MG63 (cell line): Measurements from ENCODE around the gene ERF. TPM values are rescaled to one million over a fixed set of nuclear protein-coding genes. Genes with fewer than 3 reads are reported as not detected.

ENCODE experiments used
- DNase-seq: peaks from one replicate; pipeline ENCODE4 v3.0.0-alpha.2; 2020
- H3K27me3 ChIP-seq: fragments of 250-450 bp; sonication (Bioruptor Pico); 2 replicates; pipeline ENCODE4 v1.5.1; 2020; ENCODE audit warnings: mild to moderate bottlenecking, moderate library complexity
- H3K36me3 ChIP-seq: fragments of 250-450 bp; sonication (Bioruptor Pico); 2 replicates; pipeline ENCODE4 v1.5.1; 2020; ENCODE audit warnings: mild to moderate bottlenecking, moderate library complexity
- H3K4me3 ChIP-seq: fragments of 250-450 bp; sonication (Bioruptor Pico); 2 replicates; pipeline ENCODE4 v1.5.1; 2020; ENCODE audit warnings: mild to moderate bottlenecking, moderate library complexity
- H3K9me3 ChIP-seq: fragments of 250-450 bp; sonication (Bioruptor Pico); 2 replicates; pipeline ENCODE4 v1.5.1; 2020; ENCODE audit warnings: mild to moderate bottlenecking, moderate library complexity
- total RNA-seq: library from RNA; depleted of rRNA; stranded (reverse); fragments of >200 nt; shearing (Covaris generic); gene quantifications from 2 replicates; pipeline ENCODE4 v1.2.3, GENCODE V29; 2014; ENCODE audit warnings: low replicate concordance

The ERF gene
- total RNA-seq, 1 experiment from 2014 or later: 168 TPM

DNA sequence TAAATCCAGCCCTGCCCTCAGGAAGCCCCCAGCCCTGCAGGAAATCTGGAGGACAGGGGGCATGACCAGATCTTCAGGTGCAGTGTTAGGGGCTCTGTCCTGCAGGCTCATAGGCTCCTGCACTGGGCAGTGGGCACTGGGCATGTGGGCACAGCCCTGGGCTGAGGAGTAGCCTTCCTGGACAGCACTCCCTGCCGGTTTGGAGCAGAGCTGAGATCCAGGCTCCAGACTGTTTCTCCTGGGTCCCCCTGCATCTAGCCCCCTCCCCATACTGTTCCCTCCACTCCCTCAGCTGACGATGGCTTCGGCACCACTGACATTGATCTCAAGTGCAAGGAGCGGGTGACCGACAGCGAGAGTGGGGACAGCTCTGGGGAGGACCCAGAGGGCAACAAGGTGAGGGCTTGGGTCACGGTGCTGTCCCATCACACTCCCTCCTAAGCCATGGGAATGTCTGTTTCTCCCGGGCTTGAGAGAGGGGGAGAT is 34.7 kb upstream of the ERF start:
- DNase-seq: no peak
- Histone ChIP-seq H3K9me3 (no peaks in the 10 kb centered on the region), H3K4me3 (no peak overlapping the region), H3K27me3 (no peaks in the 10 kb centered on the region), H3K36me3 (peaks cover 88% of the 10 kb centered on the region)

DNA sequence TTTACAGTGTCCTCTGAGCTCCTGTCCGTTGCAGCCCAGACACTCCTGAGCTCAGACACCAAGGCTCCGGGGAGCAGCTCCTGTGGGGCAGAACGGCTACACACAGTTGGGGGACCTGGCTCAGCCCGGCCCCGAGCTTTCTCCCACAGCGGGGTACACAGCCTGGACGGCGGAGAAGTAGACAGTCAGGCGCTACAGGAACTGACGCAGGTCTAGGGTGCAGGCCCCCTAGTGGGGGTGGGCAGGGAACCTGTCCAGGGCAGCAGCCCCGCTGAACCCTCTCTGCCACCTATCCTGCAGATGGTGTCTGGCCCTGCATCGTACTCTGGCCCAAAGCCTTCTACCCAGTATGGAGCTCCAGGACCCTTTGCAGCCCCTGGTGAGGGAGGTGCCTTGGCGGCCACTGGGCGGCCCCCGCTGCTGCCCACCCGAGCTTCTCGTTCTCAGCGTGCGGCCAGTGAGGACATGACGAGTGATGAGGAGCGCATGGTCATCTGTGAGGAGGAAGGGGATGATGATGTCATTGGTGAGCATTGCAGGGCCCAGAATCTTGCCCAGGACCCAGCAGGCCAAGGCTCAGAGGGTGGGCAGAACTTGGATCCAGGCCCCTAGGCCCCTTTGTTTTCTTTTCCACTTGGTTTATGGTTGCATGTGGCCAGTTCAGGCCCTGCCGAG is 34.1 kb upstream of the ERF start:
- no peak for DNase-seq
- H3K36me3 ChIP-seq: peaks cover 82% of the 10 kb centered on the region

DNA sequence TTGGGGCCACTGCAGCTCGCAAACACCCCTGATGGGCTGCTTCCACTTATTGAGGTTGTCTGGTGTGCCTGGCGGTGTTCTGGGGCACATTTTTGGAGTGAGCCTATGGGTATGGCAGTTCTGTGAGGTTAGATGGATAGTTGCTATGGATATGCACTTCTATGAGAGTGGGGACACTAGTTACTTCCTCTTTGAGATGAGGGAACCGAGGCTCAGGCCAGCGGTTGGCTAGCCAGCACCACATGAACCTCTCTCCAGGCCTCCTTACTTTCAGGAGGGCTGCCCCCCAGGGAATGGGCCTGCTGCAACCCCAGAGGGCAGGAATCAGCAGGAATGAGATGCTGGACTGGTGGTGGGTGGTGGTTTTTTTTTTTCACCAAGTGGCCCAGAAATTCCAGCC is 33.5 kb upstream of the ERF start:
- DNase-seq: no peak
- H3K36me3 ChIP-seq: peaks cover 76% of the 10 kb centered on the region
- no peak overlapping the region for H3K4me3 ChIP-seq
- H3K27me3 ChIP-seq: no peaks in the 10 kb centered on the region
- no peaks in the 10 kb centered on the region for H3K9me3 ChIP-seq

More for the DNA sequence above, 34.1 kb upstream of the ERF start:
- no peaks in the 10 kb centered on the region for H3K9me3 ChIP-seq
- no peaks in the 10 kb centered on the region for H3K27me3 ChIP-seq
- H3K4me3 ChIP-seq: no peak overlapping the region

DNA sequence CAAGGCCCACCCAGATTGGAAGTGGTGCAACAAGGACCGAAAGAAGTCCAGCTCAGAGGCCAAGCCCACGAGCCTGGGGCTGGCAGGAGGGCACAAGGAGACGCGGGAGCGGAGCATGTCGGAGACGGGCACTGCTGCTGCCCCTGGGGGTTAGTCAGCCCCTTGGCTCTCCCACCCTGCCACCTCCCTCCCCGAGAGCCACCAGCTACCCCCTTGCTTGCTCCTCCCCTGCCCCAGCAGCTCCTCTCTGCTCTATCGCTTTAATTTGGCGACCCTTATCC is 32.8 kb upstream of the ERF start:
- no peaks in the 10 kb centered on the region for H3K9me3 ChIP-seq
- no peak for DNase-seq
- H3K36me3 ChIP-seq: peaks cover 69% of the 10 kb centered on the region
- H3K27me3 ChIP-seq: no peaks in the 10 kb centered on the region
- H3K4me3 ChIP-seq: no peak overlapping the region

DNA sequence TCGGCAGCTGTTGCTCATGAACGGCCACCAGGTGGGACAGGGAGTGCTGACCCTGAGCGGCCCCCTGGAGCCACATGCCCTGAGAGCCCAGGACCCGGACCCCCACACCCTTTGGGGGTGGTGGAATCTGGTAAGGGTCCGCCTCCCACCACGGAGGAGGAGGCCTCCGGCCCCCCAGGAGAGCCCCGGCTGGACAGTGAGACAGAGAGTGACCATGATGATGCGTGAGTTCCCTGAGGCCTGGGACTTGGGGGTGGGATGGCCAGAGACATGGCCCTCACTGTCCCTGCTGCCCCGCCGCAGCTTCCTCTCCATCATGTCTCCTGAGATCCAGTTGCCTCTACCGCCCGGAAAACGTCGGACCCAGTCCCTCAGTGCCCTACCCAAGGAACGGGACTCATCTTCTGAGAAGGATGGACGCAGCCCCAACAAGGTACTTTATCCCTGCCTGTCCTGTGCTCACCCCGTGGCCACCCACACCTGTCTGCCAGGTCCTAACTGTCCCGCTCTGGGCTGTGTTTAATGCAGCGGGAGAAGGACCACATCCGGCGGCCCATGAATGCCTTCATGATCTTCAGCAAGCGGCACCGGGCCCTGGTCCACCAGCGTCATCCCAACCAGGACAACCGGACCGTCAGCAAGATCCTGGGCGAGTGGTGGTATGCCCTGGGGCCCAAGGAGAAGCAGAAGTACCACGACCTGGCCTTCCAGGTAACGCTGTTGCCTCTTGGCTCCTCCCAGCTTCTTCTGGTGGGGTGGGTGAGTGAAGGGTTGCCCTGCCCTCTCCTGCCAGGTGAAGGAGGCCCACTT is 32.3 kb upstream of the ERF start:
- Histone ChIP-seq H3K9me3 (no peaks in the 10 kb centered on the region), H3K27me3 (no peaks in the 10 kb centered on the region), H3K4me3 (no peak overlapping the region), H3K36me3 (peaks cover 64% of the 10 kb centered on the region)
- no peak for DNase-seq

DNA sequence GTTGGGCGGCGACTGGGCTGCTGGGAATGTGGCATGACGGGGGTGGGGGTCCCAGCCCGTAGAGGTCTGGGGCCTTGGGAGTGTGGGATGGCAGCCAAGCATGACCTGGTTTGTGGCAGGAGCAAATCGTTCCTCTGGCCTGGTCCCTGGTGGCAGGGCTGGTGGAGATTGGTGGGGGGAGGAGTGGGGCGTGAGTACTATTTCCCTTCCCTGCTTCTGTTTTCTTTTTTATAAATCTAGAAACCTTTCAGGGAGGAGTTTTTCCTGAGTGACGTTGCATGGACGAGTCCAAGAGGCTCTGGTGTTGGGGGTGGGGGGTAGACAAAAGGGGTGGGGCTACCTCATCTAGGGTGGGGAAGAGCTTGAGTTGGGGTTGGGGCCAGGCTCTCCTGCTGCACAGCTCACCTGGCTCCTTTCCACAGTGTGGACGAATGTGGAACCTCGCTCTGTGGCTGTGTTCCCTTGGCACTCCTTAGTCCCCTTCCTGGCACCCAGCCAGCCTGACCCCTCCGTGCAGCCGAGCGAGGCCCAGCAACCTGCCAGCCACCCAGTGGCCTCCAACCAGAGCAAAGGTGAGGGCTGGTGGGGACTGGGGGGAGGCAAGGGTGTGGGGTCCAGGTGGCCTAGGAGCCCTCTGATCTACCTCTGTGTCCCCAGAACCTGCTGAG is 31.6 kb upstream of the ERF start:
- H3K27me3 ChIP-seq: no peaks in the 10 kb centered on the region
- H3K9me3 ChIP-seq: no peaks in the 10 kb centered on the region
- no peak overlapping the region for H3K4me3 ChIP-seq
- H3K36me3 ChIP-seq: peaks cover 56% of the 10 kb centered on the region
- DNase-seq: no peak

DNA sequence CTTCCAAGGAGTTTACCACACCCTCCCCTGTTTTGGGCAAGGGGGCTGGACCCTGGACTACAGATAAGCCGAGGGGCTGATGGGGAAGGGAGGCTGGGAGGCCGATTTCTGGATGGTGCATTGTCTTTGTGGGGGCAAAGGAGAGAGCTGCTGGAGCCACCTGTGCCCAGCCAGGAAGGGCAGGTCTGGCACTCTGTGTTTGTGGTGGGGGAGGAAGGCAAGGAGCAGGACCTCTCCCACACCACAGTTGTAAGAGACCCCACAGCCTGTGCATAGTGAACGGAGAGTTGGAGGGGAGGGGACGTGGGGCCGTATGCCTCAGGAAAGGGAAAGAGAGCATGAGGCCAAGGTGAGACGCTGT is 31.0 kb upstream of the ERF start:
- no peaks in the 10 kb centered on the region for H3K27me3 ChIP-seq
- no peaks in the 10 kb centered on the region for H3K9me3 ChIP-seq
- peaks cover 51% of the 10 kb centered on the region for H3K36me3 ChIP-seq
- DNase-seq: no peak
- no peak overlapping the region for H3K4me3 ChIP-seq

DNA sequence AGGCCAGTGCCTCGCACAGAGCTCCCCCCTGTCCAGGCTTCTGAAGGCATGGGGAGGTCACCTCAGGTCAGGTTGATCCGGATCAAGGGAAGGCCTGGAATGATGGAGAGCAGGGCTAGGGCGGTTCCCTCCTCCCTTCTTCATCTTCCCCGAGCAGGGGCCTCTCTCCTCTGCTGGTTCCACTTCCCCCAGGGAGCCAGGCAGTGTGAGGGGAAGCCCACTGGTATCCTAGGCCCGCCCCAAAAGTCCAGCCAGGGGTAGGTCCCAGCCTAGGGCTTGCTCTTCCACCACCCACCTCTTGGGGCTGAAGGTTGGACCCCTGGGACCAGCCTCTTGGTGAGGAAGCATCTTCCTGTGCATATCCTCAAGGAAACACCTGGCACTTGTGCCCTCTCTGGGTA is 30.6 kb upstream of the ERF start:
- Histone ChIP-seq H3K36me3 (peaks cover 47% of the 10 kb centered on the region), H3K9me3 (no peaks in the 10 kb centered on the region), H3K27me3 (no peaks in the 10 kb centered on the region), H3K4me3 (peak overlapping the region; percentile 63)
- DNase-seq: no peak

DNA sequence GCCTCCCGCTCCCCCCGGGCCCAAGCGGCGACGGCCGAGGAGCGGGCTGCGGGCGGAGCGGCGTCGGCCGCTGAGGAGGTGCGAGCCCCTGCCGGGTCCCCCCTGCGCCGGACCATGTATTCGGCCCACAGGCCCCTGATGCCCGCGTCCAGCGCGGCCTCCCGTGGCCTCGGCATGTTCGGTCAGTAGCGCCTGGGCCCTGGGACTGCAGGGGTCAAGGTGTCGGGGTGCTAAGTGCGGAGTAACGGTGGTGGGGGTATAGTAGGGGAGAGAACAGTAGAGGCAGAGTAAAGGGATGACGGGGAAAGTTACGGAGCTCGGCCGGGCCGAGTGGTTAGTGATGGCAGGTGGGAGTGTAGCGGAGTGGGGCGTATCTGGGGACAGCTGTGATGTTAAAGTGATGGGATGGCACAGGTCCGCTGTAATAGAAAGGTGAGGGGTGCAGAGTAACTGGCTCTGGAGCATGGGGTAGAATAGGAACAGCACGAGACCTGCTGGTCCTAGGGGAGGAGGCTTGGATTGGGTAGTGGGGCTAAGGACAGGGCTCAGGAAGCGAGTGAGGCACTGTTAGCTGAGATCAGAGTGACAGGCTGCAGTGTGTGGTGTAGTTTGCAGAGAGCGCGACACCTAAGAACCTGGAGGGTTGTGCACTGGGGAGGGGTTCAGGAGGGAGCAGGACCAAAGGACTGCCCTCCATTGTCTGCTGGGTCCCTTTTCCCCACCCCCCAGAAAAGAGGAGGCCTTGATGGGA is 29.8 kb upstream of the ERF start:
- no peaks in the 10 kb centered on the region for H3K9me3 ChIP-seq
- H3K36me3 ChIP-seq: peaks cover 39% of the 10 kb centered on the region
- H3K27me3 ChIP-seq: no peaks in the 10 kb centered on the region
- no peak for DNase-seq
- H3K4me3 ChIP-seq: peak overlapping the region; percentile 63

DNA sequence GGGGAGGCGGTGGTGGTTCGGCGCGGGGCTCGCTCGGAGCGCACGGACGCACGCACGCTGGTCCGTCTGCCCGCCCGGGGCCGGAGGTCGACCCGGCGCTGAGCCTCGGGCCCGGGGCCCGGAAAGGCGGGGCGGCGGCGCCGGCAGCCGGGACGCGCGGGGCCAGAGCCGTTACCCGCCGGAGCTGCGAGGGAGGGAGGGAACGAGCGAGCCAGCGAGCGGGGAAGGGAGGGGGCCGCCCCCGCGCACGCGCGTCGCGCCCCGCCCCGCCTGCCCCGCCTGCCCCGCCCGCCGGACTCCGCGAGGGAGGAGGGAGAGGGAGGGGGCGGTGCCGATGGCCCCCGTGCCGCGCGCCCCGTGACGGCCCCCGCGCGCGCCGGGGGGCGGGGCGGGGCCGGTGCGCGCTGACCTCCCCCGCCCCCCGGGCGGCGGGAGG is 29.2 kb upstream of the ERF start:
- Histone ChIP-seq H3K9me3 (no peaks in the 10 kb centered on the region), H3K4me3 (no peak overlapping the region; the same call in 1 of the 2 replicates), H3K27me3 (no peaks in the 10 kb centered on the region), H3K36me3 (peaks cover 32% of the 10 kb centered on the region)
- peak; percentile 87 for DNase-seq

DNA sequence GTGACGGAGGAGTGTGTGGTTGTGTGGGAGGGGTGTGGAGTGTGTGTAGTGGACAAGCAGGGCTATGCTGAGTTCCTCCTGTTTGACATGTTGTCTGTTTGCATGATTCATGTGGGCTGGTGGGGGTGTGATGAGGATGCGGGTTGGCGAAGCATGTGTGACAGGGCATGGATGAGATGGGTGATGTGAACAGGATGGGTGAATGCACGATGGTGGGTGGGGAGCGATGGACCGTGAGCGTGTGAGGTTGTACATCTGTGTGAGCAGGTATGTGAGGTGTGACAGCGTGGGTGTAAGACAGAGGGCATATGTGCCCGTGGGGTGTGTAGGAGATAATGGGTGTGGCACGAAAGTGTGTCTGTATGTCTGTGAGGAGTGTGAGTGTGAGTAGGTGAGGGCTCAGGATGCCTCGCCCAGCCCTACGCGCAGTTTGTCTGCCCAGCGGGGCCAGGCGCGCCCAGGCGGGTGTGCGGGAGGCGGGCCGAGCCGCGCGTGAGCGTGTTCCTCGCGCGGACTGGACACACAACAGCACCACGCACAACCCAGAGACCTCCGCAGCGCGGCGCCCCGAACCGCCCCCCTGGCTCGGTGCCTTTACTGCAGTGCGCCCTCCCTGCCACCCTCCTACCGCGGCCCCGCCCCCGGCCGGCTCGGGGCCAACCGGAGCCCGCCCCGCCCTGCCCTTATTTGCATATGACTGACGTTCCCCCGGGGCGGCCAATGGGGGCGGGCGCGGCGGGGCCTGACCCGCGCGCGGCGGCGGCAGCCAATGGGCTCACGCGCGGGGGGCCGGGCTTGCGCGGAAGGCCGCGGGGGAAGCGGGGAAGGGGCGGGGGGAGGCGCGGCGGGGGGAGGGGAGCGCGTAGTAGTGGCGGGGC is 28.5 kb upstream of the ERF start:
- Histone ChIP-seq H3K9me3 (no peaks in the 10 kb centered on the region), H3K27me3 (no peaks in the 10 kb centered on the region), H3K36me3 (peaks cover 27% of the 10 kb centered on the region), H3K4me3 (peak overlapping the region; percentile 34)
- DNase-seq: peak; percentile 97

DNA sequence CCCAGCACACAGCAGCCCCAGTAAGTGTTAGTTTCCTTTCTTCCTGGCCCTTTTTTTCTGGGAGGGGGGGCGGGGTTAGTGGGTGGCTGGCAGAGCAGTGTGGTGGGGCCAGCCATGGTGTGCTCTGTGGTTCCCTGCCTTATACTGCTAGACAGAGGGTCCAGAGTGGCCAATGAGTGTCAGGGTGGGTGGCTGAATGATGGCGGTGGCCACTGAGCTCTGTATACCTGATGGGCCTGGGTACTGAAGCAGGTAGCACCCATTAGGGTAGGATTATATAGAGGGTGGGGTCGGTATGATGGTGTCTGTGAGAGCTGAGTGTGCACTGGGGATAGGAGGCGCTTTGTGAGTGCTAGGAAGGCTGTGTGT is 27.9 kb upstream of the ERF start:
- no peaks in the 10 kb centered on the region for H3K27me3 ChIP-seq
- no peak overlapping the region for H3K4me3 ChIP-seq

DNA sequence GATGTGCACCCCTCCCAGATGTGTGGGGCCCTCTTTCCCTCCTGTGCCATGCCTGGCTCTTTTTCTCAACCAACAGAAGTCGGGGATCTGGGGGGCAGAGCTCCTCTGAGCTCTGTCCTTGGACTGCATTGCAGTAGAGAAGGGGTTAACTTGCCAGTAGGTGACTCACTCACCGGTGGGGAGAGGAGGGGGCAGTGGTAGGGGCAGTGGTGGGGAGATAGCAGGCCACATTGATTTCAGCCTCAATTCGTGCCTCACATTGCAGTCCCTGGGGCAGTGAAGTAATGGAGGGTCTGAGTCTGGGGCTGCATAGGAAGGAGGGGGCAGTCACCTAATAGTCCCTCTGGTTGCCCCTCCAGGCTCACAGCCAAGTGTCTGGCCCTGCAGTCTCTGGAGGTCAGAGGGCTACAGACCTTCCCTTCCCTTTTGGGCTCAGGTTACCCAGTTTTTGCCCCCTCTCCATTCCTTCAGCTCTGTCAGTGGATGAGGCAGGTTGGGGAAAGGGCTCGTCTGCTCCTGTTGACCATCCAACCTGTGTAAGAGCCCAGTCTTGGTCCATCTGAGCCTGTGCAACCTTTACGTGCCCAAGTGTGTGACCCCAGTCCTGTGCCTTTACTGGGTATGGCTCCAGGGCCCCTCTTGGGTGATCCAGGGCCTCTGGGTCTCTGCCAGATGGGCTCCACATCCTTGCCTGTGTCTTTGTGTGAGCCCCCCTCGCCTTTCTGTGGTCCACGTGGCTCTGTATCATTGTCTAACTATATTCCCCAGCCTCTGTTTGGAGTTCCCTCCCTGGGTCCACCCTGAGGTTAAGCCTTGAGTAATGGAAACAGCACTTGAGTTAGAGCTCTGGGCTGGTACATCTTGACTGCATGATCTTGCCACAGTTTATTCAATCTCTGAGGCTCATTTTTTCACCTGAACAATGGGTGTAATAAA is 27.2 kb upstream of the ERF start:
- Histone ChIP-seq H3K27me3 (no peaks in the 10 kb centered on the region), H3K36me3 (peaks cover 14% of the 10 kb centered on the region), H3K4me3 (peak overlapping the region; percentile 67), H3K9me3 (no peaks in the 10 kb centered on the region)
- peak; percentile 79 for DNase-seq

More for the DNA sequence above, 27.9 kb upstream of the ERF start:
- Histone ChIP-seq H3K9me3 (no peaks in the 10 kb centered on the region), H3K36me3 (peaks cover 21% of the 10 kb centered on the region)
- DNase-seq: no peak

DNA sequence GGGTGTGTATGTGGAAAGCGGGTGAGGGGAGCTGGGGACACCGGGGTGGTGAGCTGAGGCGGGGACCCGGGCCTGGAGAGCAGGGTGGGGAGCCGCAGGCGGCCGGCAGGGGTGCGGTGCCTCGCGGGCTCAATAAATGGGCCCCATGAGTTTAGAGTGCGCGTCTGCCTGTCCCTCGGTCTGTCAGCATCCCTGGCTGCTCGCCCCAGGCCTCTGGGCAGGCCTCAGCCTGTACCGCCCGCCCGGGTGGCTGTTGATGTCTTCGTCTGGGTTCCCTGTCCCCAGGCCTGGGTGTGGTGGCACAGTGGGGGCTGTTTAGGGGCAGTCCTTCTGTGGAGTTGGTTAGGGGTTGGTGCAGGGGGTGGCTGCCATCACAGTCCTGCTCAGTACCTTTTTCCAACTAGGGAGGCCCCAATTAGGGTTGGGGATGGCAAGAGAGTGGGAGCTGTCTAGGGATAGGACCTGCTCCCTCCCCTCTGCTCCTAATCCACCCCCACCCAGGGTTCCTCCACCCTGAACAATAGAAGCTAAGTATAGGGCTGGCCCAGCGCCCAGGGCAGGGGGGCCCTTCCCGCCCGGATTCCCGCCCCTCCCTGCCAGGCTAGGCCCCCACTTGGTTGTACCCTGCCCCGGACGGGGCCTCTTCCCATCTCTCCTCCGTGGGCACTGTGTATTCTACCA is 26.4 kb upstream of the ERF start:
- DNase-seq: peak; percentile 86
- H3K4me3 ChIP-seq: peak overlapping the region; percentile 67
- H3K9me3 ChIP-seq: no peaks in the 10 kb centered on the region
- no peaks in the 10 kb centered on the region for H3K27me3 ChIP-seq
- peaks cover 14% of the 10 kb centered on the region for H3K36me3 ChIP-seq

DNA sequence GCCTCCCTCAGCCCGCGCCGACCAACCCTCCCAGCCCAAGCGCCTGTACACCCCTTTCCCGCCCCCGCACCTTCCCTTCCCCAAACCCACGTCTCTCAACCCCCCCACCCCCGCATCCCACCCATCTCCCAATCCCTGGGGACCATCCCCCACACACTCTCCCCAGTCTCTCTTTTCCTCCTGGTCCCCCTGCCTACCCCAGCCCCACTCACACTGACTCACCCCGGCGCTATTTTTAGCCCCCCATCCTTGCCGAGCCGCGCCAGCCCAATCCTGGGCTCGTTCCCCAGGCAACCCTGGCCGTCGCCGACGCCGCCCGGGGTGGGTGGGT is 25.9 kb upstream of the ERF start:
- peak; percentile 91 for DNase-seq
- H3K36me3 ChIP-seq: peaks cover 11% of the 10 kb centered on the region
- no peaks in the 10 kb centered on the region for H3K27me3 ChIP-seq
- no peaks in the 10 kb centered on the region for H3K9me3 ChIP-seq
- H3K4me3 ChIP-seq: peak overlapping the region; percentile 67
